NCI-H2227 treated with DMSO at 0.1 percent for 48 hours (cell line): ENCODE measurements around the gene ADAM23.

Experiments
- DNase-seq: peaks from one replicate; lab custom pipeline; 2025; lab: John Stamatoyannopoulos, UW

Gene ADAM23

GRCh38 chr2:206511283-206511682 is 68.0 kb downstream of the ADAM23 start:
- no peak for DNase-seq

- DNase-seq: no peak
Observed at GRCh38 chr2:206512999-206513398, 69.7 kb downstream of the ADAM23 start.

DNA sequence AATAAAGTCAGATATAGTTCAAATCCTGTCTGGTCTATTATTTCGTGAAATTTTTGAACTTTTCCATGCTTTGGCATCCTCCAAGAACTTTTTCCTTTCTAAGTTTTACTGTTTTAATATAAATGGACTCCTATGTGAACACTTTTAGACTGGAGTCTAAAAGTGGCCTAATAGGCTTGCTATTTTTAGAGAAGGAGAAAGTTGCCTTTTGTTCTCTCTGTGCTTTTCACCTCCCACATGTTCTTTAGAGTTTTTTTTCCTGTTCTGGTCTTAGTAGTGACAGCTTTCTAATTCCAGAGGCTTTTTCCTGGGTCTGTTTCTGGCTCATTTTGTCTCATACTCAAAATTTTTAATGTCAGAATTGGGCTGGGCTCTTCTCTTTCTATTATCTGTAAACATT is 72.2 kb downstream of the ADAM23 start:
- no peak for DNase-seq

DNA sequence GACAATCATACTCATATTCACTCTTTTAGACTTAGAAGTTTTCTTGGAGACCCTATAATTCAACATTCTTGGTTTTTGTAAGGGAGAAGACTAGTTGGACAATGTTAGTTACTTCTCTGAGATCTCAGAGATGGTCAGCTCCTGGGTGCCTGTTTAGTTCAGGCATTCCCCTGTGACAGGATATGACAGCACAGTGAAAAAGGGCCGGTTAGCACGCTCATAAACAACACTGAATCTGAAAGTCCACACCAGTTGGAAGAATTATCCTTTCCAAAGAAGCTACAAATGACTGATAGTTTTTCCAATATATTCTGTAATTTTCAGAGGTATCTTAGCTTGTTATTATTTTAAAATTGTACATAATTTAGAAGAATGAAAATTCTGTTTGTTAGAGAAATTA is 75.7 kb downstream of the ADAM23 start:
- DNase-seq: no peak

DNA sequence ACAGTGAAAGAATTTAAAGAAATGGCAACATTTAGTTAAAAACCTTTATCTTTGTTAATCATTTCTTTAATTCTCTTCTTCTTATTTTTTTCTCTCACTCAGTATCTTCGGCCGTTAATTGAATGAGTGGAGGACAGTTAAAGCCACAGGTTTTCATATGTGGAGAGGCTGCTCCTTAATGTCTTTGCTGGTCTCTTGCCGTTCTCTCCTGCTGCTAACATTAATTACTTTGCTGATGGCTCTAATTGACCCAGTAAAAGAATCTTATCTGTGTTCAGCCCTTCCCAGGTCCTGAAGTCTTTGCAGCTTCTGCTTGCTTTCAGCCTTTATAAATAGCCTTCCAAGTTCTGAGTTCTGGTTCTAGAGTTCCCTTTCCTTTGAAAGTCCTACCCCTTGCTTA is 77.1 kb downstream of the ADAM23 start:
- DNase-seq: no peak

DNA sequence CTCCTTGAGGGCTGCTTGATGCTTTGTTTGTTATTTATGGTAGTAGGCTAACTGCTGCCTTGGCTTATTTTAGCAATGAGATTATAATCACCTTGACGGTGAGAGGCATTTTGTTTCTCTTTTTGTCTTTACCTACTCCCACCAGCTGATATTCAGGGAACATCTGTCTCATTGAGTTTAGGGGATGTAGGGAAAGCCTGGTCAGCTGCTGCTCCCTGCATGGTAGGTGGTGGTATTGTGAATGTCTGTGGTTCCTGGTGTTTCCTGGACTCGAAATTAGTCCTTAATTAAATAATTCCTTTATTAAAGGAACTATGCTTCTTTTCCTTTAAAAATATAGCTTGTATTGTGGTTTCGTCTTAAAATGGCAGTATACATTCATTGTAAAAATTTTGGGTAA is 77.8 kb downstream of the ADAM23 start:
- DNase-seq: no peak

DNA sequence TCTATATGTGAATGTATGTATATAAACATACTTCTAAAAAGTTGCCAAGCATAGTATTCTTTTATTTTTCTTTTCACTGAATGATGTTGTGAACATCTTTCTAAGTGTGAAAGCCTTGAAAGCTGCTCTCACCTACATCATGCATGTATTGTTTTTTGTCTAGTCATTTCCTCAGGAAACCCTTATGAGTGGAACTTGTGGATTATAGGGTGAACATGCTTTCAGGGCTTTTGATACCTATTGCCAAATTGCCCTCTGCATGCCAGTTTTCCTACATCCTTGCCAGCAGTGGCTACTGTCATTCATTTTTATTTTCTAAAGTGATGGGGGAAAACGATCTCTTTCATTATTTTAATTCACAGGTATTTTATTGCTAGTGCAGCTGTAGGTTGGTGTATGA is 78.3 kb downstream of the ADAM23 start:
- DNase-seq: no peak

GRCh38 chr2:206526416-206526815 is 83.1 kb downstream of the ADAM23 start:
- no peak for DNase-seq

- no peak for DNase-seq
Observed at GRCh38 chr2:206527153-206527552, 83.8 kb downstream of the ADAM23 start.

DNA sequence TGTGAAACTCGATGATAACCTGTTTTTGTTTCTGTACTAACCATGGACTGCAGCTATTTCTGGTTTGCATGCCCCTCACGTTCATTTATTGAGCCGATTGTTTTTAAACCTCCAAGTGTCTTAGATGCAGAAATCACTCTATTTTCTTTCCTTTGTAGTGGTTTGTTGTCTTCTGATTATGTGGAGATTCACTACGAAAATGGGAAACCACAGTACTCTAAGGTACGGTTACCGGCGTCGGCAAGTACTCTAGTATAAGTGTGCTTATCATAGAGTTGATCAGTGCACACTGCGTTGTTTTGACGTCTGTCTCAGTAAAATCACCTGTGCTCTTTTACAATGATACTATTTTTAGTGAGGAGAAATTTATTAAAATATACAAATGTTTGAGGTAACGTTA is 87.4 kb downstream of the ADAM23 start:
- DNase-seq: no peak

- no peak for DNase-seq
Observed at GRCh38 chr2:206531996-206532543, 88.7 kb downstream of the ADAM23 start.

DNA sequence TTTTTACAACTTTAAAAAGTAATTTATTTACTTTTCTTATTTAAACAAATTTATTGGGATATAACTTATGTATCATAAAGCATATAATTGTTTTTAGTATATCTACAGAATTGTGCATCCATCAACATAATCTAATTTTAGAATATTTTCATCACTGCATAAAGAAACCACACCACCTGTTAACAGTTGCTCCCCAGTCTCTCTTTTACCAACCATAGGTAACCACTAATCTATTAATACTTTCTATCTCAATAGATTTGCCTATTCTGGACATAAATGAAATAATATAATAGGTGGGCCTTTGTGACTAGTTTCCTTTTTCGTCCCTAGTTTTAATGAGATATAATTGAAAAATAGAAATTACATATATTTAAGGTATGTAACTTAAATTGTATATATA is 90.6 kb downstream of the ADAM23 start:
- no peak for DNase-seq

- DNase-seq: no peak
Observed at GRCh38 chr2:206535260-206535986, 92.1 kb downstream of the ADAM23 start.

DNA sequence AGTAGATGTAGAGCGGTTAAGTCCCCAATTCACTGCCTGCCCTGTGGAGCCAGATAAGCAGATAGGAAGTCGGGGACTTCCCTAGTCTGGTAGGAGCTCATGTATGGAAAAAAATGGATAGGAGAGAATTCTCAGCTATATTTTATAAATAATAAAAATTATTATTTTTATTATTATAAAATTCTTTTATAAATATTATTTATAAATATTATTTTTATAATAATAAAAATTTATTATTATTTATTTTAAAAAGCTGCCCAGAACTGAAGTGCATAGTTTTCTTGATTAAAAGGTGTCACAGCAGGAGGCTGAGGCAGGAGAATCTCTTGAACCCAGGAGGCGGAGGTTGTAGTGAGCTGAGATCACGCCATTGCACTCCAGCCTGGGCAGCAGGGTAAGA is 97.4 kb downstream of the ADAM23 start:
- DNase-seq: no peak

- DNase-seq: no peak
Observed at GRCh38 chr2:206543073-206543472, 99.7 kb downstream of the ADAM23 start.

- DNase-seq: no peak
Observed at GRCh38 chr2:206548383-206548782, 105.1 kb downstream of the ADAM23 start.

- no peak for DNase-seq
Observed at GRCh38 chr2:206555721-206556120, 112.4 kb downstream of the ADAM23 start.

GRCh38 chr2:206556357-206556949 is 113.1 kb downstream of the ADAM23 start:
- DNase-seq: peak; percentile 37

- DNase-seq: no peak
Observed at GRCh38 chr2:206557321-206557720, 114.0 kb downstream of the ADAM23 start.

- no peak for DNase-seq
Observed at GRCh38 chr2:206558492-206558891, 115.2 kb downstream of the ADAM23 start.

DNA sequence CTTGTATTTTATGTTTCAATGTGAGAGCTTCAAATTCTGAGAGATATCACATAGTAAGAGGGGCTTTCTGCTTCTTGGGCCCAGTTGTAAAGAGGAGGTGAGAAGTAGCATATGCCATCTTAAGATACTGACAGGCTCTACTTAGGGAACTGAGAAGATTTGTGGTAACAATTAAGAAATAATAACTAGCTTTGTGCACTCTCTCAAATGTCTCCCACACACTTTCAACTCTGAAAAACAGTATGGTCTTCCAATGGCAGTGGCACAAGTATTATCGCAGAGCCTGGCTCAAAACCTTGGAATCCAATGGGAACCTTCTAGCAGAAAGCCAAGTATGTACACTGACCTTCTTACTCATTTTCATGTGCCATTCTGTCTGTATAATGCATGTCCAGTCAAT is 118.6 kb downstream of the ADAM23 start:
- DNase-seq: no peak

GRCh38 chr2:206562375-206562774 is 119.0 kb downstream of the ADAM23 start:
- no peak for DNase-seq

GRCh38 chr2:206563374-206563773 is 120.0 kb downstream of the ADAM23 start:
- no peak for DNase-seq

DNA sequence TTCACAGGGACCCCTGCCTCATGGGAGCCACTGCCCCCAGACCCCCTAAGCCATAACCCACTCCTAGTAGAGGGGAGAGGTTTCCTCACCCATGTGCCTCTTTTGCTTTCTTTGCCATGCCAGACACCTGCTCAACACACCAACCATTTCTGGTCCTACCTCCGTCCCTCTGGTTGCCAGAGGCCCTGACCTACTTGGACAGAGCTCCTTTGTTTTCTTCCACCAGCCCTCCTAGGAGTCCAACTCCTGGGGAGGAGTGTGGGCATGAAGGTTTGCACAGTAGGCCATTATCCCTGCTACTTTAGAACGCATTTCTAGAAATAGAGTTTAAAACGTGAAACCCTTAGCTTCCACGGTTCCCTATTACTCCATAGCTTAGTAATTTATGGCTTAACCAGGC is 122.3 kb downstream of the ADAM23 start:
- no peak for DNase-seq
